Lower leg skin (tissue), 4 donors: ENCODE results near the gene ZNF385D. TPM values are rescaled to one million over a fixed set of nuclear protein-coding genes. Genes with fewer than 3 reads are reported as not detected.

Experiments used
- DNase-seq, 2 donors: peaks; one replicate each; pipeline ENCODE4 v3.0.0-alpha.2; 2019; ENCODE audit warnings: low spot score in 2 of 2
- H3K4me3 ChIP-seq: fragments of 200-600 bp; sonication (generic); 2 replicates; pipeline ENCODE4 v1.5.1; 2017; ENCODE audit warnings: mild to moderate bottlenecking, low read depth; ENCODE audit not compliant: poor library complexity, severe bottlenecking
- CTCF ChIP-seq, 3 donors: fragments of 450-650 bp; IDR thresholded peaks; one replicate each; pipeline ENCODE4 v1.5.1; 2016; ENCODE audit warnings: antibody characterized with exemption in 3 of 3, mild to moderate bottlenecking in 3 of 3, moderate library complexity in 2 of 3
- POLR2A ChIP-seq, 2 donors: fragments of 450-650 bp; IDR thresholded peaks; one replicate each; pipeline ENCODE4 v1.6.1; 2016 to 2017; ENCODE audit warnings: antibody characterized with exemption in 2 of 2, mild to moderate bottlenecking in 1 of 2, moderate library complexity in 1 of 2
- WGBS, 2 donors: methylation state at CpG; one replicate each; pipeline ENCODE4 v1.1.5; 2018; 5-methylcytosine and 5-hydroxymethylcytosine counted together
- intact Hi-C: fragments of 100-400 bp; cut with DNase I; formaldehyde crosslinking; loops from one replicate; pipeline ENCODE4 v1.15.0; 2023; ENCODE audit warnings: low total_unique reads
- total RNA-seq, 4 donors: library from RNA; depleted of rRNA; stranded (reverse); fragments of >200 nt; gene quantifications; one replicate each; pipeline ENCODE4 v1.1.0, GENCODE V29; 2016

The ZNF385D gene
- total RNA-seq = 1 to 10 TPM in 2 of 4 donors, under 1 TPM in 2; 0.38 to 4.2 (median 2.1) TPM

- intact Hi-C loops = no loop called here
- H3K4me3 ChIP-seq = peak within 1 kb of the TSS; percentile 26
- WGBS, 2 donors = 1% methylated on average over 29 to 31 of the region's 31 CpGs
- peak; percentile 27 to 91 for DNase-seq
- TF ChIP-seq POLR2A (IDR thresholded peaks at IDR 0.05) = no peak
- no peak for TF ChIP-seq CTCF (IDR thresholded peaks at IDR 0.05)
Measured at GRCh38 chr3:21750831-21751391, at the start of gene ZNF385D. Gene ZNF385D (minus strand): TSS chr3:21751210. CDS start chr3:21750916, 294 bp downstream.

GRCh38 chr3:21798356-21799088, 47.5 kb upstream of the ZNF385D start:
- intact Hi-C loops = no loop called here
- 86 to 96% methylated on average over 9 of the region's 9 CpGs for WGBS, 2 donors
- DNase-seq = no peak
- no peak overlapping the region for H3K4me3 ChIP-seq
- TF ChIP-seq POLR2A (IDR thresholded peaks at IDR 0.05) = no peak
- TF ChIP-seq CTCF (IDR thresholded peaks at IDR 0.05) = no peak

GRCh38 chr3:21795921-21796320, 44.9 kb upstream of the ZNF385D start:
- no peak for DNase-seq
- TF ChIP-seq CTCF (IDR thresholded peaks at IDR 0.05) (no peak), POLR2A (IDR thresholded peaks at IDR 0.05) (no peak)

GRCh38 chr3:21795152-21795837, 44.3 kb upstream of the ZNF385D start:
- intact Hi-C loops = no loop called here
- no peak for DNase-seq
- 32 to 35% methylated on average over 5 of the region's 5 CpGs for WGBS, 2 donors
- no peak for TF ChIP-seq CTCF (IDR thresholded peaks at IDR 0.05)
- no peak for TF ChIP-seq POLR2A (IDR thresholded peaks at IDR 0.05)
- no peak overlapping the region for H3K4me3 ChIP-seq

More at GRCh38 chr3:21795921-21796320, 44.9 kb upstream of the ZNF385D start:
- intact Hi-C loops = no loop called here
- WGBS, 2 donors = 9 to 10% methylated on average over 2 of the region's 2 CpGs
- H3K4me3 ChIP-seq = no peak overlapping the region

- intact Hi-C loops = no loop called here
- WGBS, 2 donors = 53 to 55% methylated on average over 2 of the region's 2 CpGs
Measured at GRCh38 chr3:21794291-21794690, 43.3 kb upstream of the ZNF385D start.

More at GRCh38 chr3:21794291-21794690, 43.3 kb upstream of the ZNF385D start:
- DNase-seq = no peak
- no peak overlapping the region for H3K4me3 ChIP-seq
- no peak for TF ChIP-seq POLR2A (IDR thresholded peaks at IDR 0.05)
- TF ChIP-seq CTCF (IDR thresholded peaks at IDR 0.05) = no peak
